Endothelial cell (in vitro differentiated cells): ENCODE results near the gene MTCH1. TPM values are rescaled to one million over a fixed set of nuclear protein-coding genes. Genes with fewer than 3 reads are reported as not detected.

Source experiments
- DNase-seq: peaks from one replicate; pipeline ENCODE4 v3.0.0; 2021; ENCODE audit warnings: low spot score
- H3K27ac Mint-ChIP-seq: one replicate; pipeline ENCODE4 v1.8.0; 2021; ENCODE audit warnings: mixed read lengths, inconsistent platforms; ENCODE audit not compliant: unreplicated experiment
- H3K27me3 Mint-ChIP-seq: one replicate; pipeline ENCODE4 v1.8.0; 2021; ENCODE audit warnings: mild to moderate bottlenecking, moderate library complexity, mixed read lengths, inconsistent platforms; ENCODE audit not compliant: unreplicated experiment
- H3K36me3 Mint-ChIP-seq: one replicate; pipeline ENCODE4 v1.8.0; 2021; ENCODE audit warnings: mild to moderate bottlenecking, low read depth, mixed read lengths, inconsistent platforms; ENCODE audit not compliant: unreplicated experiment
- H3K4me1 Mint-ChIP-seq: one replicate; pipeline ENCODE4 v1.8.0; 2021; ENCODE audit warnings: mild to moderate bottlenecking, mixed read lengths, inconsistent platforms; ENCODE audit not compliant: unreplicated experiment
- H3K4me3 Mint-ChIP-seq: one replicate; pipeline ENCODE4 v1.8.0; 2021; ENCODE audit warnings: mild to moderate bottlenecking, mixed read lengths, inconsistent platforms; ENCODE audit not compliant: unreplicated experiment
- H3K9me3 Mint-ChIP-seq: one replicate; pipeline ENCODE4 v1.8.0; 2021; ENCODE audit warnings: mixed read lengths, inconsistent platforms; ENCODE audit not compliant: unreplicated experiment
- CTCF ChIP-seq: fragments of 200-600 bp; sonication (generic); IDR thresholded peaks from one replicate; pipeline ENCODE4 v1.5.0; 2021; ENCODE audit warnings: antibody characterized with exemption; ENCODE audit not compliant: unreplicated experiment
- total RNA-seq: library from RNA; stranded (reverse); fragmentation: NEBNext Ultra II Directional; extraction: Animal tissue kit (Norgen Biotek cat#: 25700); gene quantifications from one replicate; pipeline ENCODE4 v1.2.1, GENCODE V29; 2021; ENCODE audit not compliant: unreplicated experiment

MTCH1 gene
- total RNA-seq, 1 donor from 2014 or later: 304 TPM

DNA sequence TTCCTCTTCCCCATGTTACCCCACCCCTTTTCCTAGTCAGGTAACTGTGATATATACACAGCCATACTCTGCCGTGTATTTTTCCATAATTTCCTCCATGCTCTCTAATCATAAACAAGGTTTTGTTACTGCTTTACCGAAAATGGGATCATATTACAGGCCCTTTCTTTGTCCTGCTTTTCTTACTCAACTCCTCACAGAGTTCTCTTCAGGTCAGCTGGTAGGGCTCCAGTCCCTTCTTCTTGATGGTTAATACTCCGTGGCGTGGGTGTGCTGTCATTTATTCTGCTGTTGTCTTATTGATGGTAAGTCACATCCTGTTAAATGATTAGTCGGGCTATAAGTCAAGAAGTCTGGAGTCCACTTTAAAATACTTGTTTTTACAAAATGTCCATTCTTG is 56.4 kb downstream of the MTCH1 start:
- H3K36me3 Mint-ChIP-seq: peaks cover 3% of the 10 kb centered on the region

DNA sequence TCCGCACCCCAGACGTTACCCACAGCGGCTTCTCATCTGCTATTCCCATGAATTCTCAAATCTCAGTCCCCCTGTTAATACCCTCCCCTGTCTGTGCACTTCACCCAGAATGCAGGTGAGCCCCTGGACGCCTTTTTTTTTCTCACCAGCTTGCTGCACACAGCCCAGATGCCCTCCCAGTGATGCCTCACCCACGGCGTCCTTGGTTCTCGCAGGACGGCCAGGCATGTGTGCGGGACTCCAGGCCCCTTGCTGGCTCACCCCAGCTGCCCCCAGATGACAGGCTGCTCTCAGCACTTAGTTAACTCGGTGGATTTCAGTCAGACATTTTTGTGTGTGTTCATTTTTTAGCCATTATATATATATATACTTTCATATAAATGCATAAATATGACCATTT is 56.8 kb downstream of the MTCH1 start:
- Mint-ChIP-seq H3K9me3 (no peaks in the 10 kb centered on the region), H3K27ac (no peak overlapping the region), H3K4me3 (peak overlapping the region; percentile 18), H3K27me3 (no peaks in the 10 kb centered on the region), H3K36me3 (peaks cover 5% of the 10 kb centered on the region), H3K4me1 (no peaks in the 10 kb centered on the region)
- DNase-seq: no peak
- TF ChIP-seq CTCF: no peak

More for the DNA sequence above, 56.4 kb downstream of the MTCH1 start:
- peak overlapping the region; percentile 18 for H3K4me3 Mint-ChIP-seq
- no peak for TF ChIP-seq CTCF
- no peaks in the 10 kb centered on the region for H3K27me3 Mint-ChIP-seq
- H3K27ac Mint-ChIP-seq: no peak overlapping the region
- DNase-seq: no peak
- H3K9me3 Mint-ChIP-seq: no peaks in the 10 kb centered on the region
- H3K4me1 Mint-ChIP-seq: no peaks in the 10 kb centered on the region

DNA sequence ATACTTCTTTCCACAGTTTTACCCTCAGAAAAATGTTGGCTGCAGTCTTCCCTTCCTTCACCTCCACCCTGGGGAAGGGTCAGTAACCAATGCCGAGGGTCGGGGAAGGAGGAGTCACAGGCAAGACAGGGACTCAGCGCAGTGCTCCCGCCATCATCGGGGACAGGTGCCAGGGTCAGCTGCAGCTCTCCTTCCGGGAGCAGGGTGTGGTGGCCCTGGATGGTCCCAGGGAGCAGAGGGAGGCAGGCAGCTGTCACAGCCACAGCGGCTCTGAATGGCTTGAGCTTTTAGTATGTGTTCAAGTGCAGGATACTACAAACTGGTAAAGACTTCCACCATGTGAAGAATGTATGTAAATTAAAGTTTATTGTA is 57.5 kb downstream of the MTCH1 start:
- Mint-ChIP-seq H3K36me3 (peaks cover 6% of the 10 kb centered on the region), H3K27ac (no peak overlapping the region), H3K4me3 (no peak overlapping the region), H3K27me3 (peaks cover 1% of the 10 kb centered on the region), H3K9me3 (no peaks in the 10 kb centered on the region), H3K4me1 (no peaks in the 10 kb centered on the region)
- DNase-seq: no peak
- TF ChIP-seq CTCF: no peak

GRCh38 chr6:36927691-36928546 is 58.1 kb downstream of the MTCH1 start:
- H3K27me3 Mint-ChIP-seq: peaks cover 1% of the 10 kb centered on the region
- no peaks in the 10 kb centered on the region for H3K9me3 Mint-ChIP-seq
- no peak for DNase-seq
- no peaks in the 10 kb centered on the region for H3K4me1 Mint-ChIP-seq
- H3K36me3 Mint-ChIP-seq: peaks cover 6% of the 10 kb centered on the region
- no peak overlapping the region for H3K4me3 Mint-ChIP-seq
- no peak overlapping the region for H3K27ac Mint-ChIP-seq
- no peak for TF ChIP-seq CTCF
